IgD-negative memory B cell (primary cell): ENCODE results near the gene CPA5. TPM values are rescaled to one million over a fixed set of nuclear protein-coding genes. Genes with fewer than 3 reads are reported as not detected.

ENCODE experiments used
- H3K27ac Mint-ChIP-seq, 3 donors: one replicate each; pipeline ENCODE4 v1.8.0; 2020 to 2022; ENCODE audit warnings: mild to moderate bottlenecking in 3 of 3, mixed read lengths in 3 of 3, moderate library complexity in 1 of 3
- H3K27me3 Mint-ChIP-seq: one replicate; pipeline ENCODE4 v1.8.0; 2021; ENCODE audit warnings: mixed read lengths
- H3K36me3 Mint-ChIP-seq: one replicate; pipeline ENCODE4 v1.8.0; 2020; ENCODE audit warnings: mild to moderate bottlenecking, mixed read lengths
- H3K4me1 Mint-ChIP-seq, 3 donors: one replicate each; pipeline ENCODE4 v1.8.0; 2020 to 2022; ENCODE audit warnings: mixed read lengths in 3 of 3, mild to moderate bottlenecking in 1 of 3
- H3K4me3 Mint-ChIP-seq, 4 donors: one replicate each; pipeline ENCODE4 v1.8.0; 2020 to 2022; ENCODE audit warnings: mild to moderate bottlenecking in 4 of 4, mixed read lengths in 4 of 4, moderate library complexity in 3 of 4
- H3K9me3 Mint-ChIP-seq, 3 donors: one replicate each; pipeline ENCODE4 v1.8.0; 2020 to 2021; ENCODE audit warnings: mixed read lengths in 3 of 3, mild to moderate bottlenecking in 1 of 3
- polyA plus RNA-seq: library from polyadenylated mRNA; unstranded; fragments of 300-500 nt; fragmentation: Illumina TruSeq; gene quantifications from one replicate; pipeline ENCODE4 v1.2.3, GENCODE V29; 2021

CPA5 gene
- polyA plus RNA-seq, 1 donor from 2014 or later: not detected

- H3K4me3 Mint-ChIP-seq: no peak overlapping the region
- H3K4me1 Mint-ChIP-seq: peaks cover 0 to 1% (median 0%) of the 10 kb centered on the region in 3 donors
- no peak overlapping the region for H3K27ac Mint-ChIP-seq
- peaks cover 8 to 15% (median 8%) of the 10 kb centered on the region in 3 donors for H3K9me3 Mint-ChIP-seq
- peaks cover 2% of the 10 kb centered on the region for H3K27me3 Mint-ChIP-seq
- peaks cover 3% of the 10 kb centered on the region for H3K36me3 Mint-ChIP-seq
These were observed 17.1 kb downstream of the CPA5 start for GRCh38 chr7:130361681-130362080.

GRCh38 chr7:130362251-130362816, 17.7 kb downstream of the CPA5 start:
- Mint-ChIP-seq H3K4me1 (peaks cover 0 to 1% (median 0%) of the 10 kb centered on the region in 3 donors), H3K27ac (no peak overlapping the region), H3K4me3 (no peak overlapping the region), H3K36me3 (peaks cover 3% of the 10 kb centered on the region), H3K27me3 (peaks cover 2% of the 10 kb centered on the region), H3K9me3 (peaks cover 8 to 15% (median 8%) of the 10 kb centered on the region in 3 donors)

- Mint-ChIP-seq H3K4me1 (peaks cover 0 to 1% (median 0%) of the 10 kb centered on the region in 3 donors), H3K36me3 (peaks cover 3% of the 10 kb centered on the region), H3K4me3 (no peak overlapping the region), H3K9me3 (peaks cover 7 to 15% (median 8%) of the 10 kb centered on the region in 3 donors), H3K27me3 (peaks cover 2% of the 10 kb centered on the region), H3K27ac (no peak overlapping the region)
These were observed 18.6 kb downstream of the CPA5 start for GRCh38 chr7:130363026-130363847.

- H3K36me3 Mint-ChIP-seq: peaks cover 3% of the 10 kb centered on the region
- H3K4me1 Mint-ChIP-seq: peaks cover 0 to 4% (median 2%) of the 10 kb centered on the region in 3 donors
- H3K27ac Mint-ChIP-seq: peak overlapping the region in 1 of 3 donors; percentile 35
- no peak overlapping the region for H3K4me3 Mint-ChIP-seq
- H3K9me3 Mint-ChIP-seq: peaks cover 4 to 12% (median 5%) of the 10 kb centered on the region in 3 donors
- H3K27me3 Mint-ChIP-seq: peaks cover 2% of the 10 kb centered on the region
These were observed 19.8 kb downstream of the CPA5 start for GRCh38 chr7:130364451-130364850.

- peaks cover 2 to 7% (median 5%) of the 10 kb centered on the region in 3 donors for H3K9me3 Mint-ChIP-seq
- no peak overlapping the region for H3K4me3 Mint-ChIP-seq
These were observed 20.5 kb downstream of the CPA5 start for GRCh38 chr7:130365088-130365487.

GRCh38 chr7:130365511-130366441, 21.2 kb downstream of the CPA5 start:
- Mint-ChIP-seq H3K4me1 (peaks cover 0 to 5% (median 3%) of the 10 kb centered on the region in 3 donors), H3K27me3 (no peaks in the 10 kb centered on the region), H3K36me3 (peaks cover 3% of the 10 kb centered on the region), H3K9me3 (peaks cover 0 to under 1% (median under 1%) of the 10 kb centered on the region in 3 donors), H3K4me3 (peak overlapping the region in 1 of 4 donors; percentile 28), H3K27ac (no peak overlapping the region)

More at GRCh38 chr7:130365088-130365487, 20.5 kb downstream of the CPA5 start:
- Mint-ChIP-seq H3K27ac (no peak overlapping the region), H3K27me3 (peaks cover 2% of the 10 kb centered on the region), H3K36me3 (peaks cover 3% of the 10 kb centered on the region), H3K4me1 (peaks cover 0 to 5% (median 3%) of the 10 kb centered on the region in 3 donors)

GRCh38 chr7:130366564-130366963, 21.9 kb downstream of the CPA5 start:
- Mint-ChIP-seq H3K4me3 (no peak overlapping the region), H3K4me1 (peaks cover 0 to 5% (median 3%) of the 10 kb centered on the region in 3 donors), H3K27me3 (no peaks in the 10 kb centered on the region), H3K9me3 (no peaks in the 10 kb centered on the region), H3K27ac (no peak overlapping the region), H3K36me3 (no peaks in the 10 kb centered on the region)

- H3K4me1 Mint-ChIP-seq: peaks cover 0 to 5% (median 3%) of the 10 kb centered on the region in 3 donors
- no peak overlapping the region for H3K27ac Mint-ChIP-seq
- H3K9me3 Mint-ChIP-seq: no peaks in the 10 kb centered on the region
- no peaks in the 10 kb centered on the region for H3K27me3 Mint-ChIP-seq
- no peak overlapping the region for H3K4me3 Mint-ChIP-seq
- H3K36me3 Mint-ChIP-seq: peaks cover 2% of the 10 kb centered on the region
These were observed 22.6 kb downstream of the CPA5 start for GRCh38 chr7:130367088-130367755.

GRCh38 chr7:130367836-130368746, 23.5 kb downstream of the CPA5 start:
- H3K36me3 Mint-ChIP-seq: peaks cover 2% of the 10 kb centered on the region
- no peak overlapping the region for H3K27ac Mint-ChIP-seq
- no peak overlapping the region for H3K4me3 Mint-ChIP-seq
- peaks cover 0 to 5% (median 3%) of the 10 kb centered on the region in 3 donors for H3K4me1 Mint-ChIP-seq
- H3K9me3 Mint-ChIP-seq: no peaks in the 10 kb centered on the region
- no peaks in the 10 kb centered on the region for H3K27me3 Mint-ChIP-seq

- H3K9me3 Mint-ChIP-seq: no peaks in the 10 kb centered on the region
- peaks cover 2% of the 10 kb centered on the region for H3K36me3 Mint-ChIP-seq
- no peak overlapping the region for H3K4me3 Mint-ChIP-seq
- no peak overlapping the region for H3K27ac Mint-ChIP-seq
- peaks cover 0 to 5% (median 3%) of the 10 kb centered on the region in 3 donors for H3K4me1 Mint-ChIP-seq
- no peaks in the 10 kb centered on the region for H3K27me3 Mint-ChIP-seq
These were observed 24.6 kb downstream of the CPA5 start for GRCh38 chr7:130369110-130369711.

- H3K4me1 Mint-ChIP-seq: peaks cover 0 to 5% (median 3%) of the 10 kb centered on the region in 3 donors
- H3K36me3 Mint-ChIP-seq: peaks cover 2% of the 10 kb centered on the region
- H3K4me3 Mint-ChIP-seq: no peak overlapping the region
- H3K27me3 Mint-ChIP-seq: no peaks in the 10 kb centered on the region
- no peaks in the 10 kb centered on the region for H3K9me3 Mint-ChIP-seq
- no peak overlapping the region for H3K27ac Mint-ChIP-seq
These were observed 25.4 kb downstream of the CPA5 start for GRCh38 chr7:130369831-130370550.

GRCh38 chr7:130371046-130371445, 26.4 kb downstream of the CPA5 start:
- Mint-ChIP-seq H3K27me3 (no peaks in the 10 kb centered on the region), H3K4me1 (peaks cover 0 to 3% (median 3%) of the 10 kb centered on the region in 3 donors), H3K36me3 (peaks cover 2% of the 10 kb centered on the region), H3K9me3 (peaks cover 0 to under 1% (median 0%) of the 10 kb centered on the region in 3 donors), H3K4me3 (no peak overlapping the region), H3K27ac (no peak overlapping the region)
